HCT116 (cell line): ENCODE data around the gene BRD3OS. TPM values are rescaled to one million over a fixed set of nuclear protein-coding genes. Genes with fewer than 3 reads are reported as not detected.

Source experiments
- ATAC-seq: fragments of 200-7000 bp; cut with Tn5 transposase; 2 replicates; pipeline ENCODE4 v1.9.1; 2020; ENCODE audit warnings: mild to moderate bottlenecking, moderate library complexity
- BruUV-seq: library from RNA; stranded (reverse); fragments of 400-500 nt; replicated peaks from 2 replicates; lab custom pipeline; 2021; lab: Mats Ljungman, UMichigan
- CTCF ChIA-PET: fragments of 300-600 bp; sonication (Branson Sonifier 250); formaldehyde crosslinking; loops from one replicate; lab custom pipeline; 2021; ENCODE audit warnings: antibody characterized with exemption; lab: Charles Lee
- POLR2A ChIA-PET: fragments of 300-600, 350-600 bp; sonication (Branson Sonifier 250); formaldehyde crosslinking; loops from one replicate; lab custom pipeline; 2021; ENCODE audit warnings: antibody characterized with exemption; lab: Charles Lee
- RAD21 ChIA-PET, 2 experiments: fragments of 300-600 bp; sonication (Branson Sonifier 250); formaldehyde crosslinking; loops; one replicate each; lab custom pipeline; 2023; ENCODE audit warnings: low total read pairs in 2 of 2; ENCODE audit not compliant: uncharacterized antibody in 2 of 2, unreplicated experiment in 2 of 2, low non-redundant PET in 1 of 2; lab: Charles Lee
- DNase-seq: peaks from one replicate; pipeline ENCODE4 v3.0.0-alpha.2; 2010; ENCODE audit warnings: low read depth, low spot score
- H2AFZ ChIP-seq: fragments of 200-600 bp; shearing (Covaris generic), sonication (generic); 2 replicates; pipeline ENCODE4 v1.6.1; 2017; ENCODE audit warnings: low read depth, mixed run types, mixed read lengths, antibody characterized with exemption, low read length; ENCODE audit not compliant: poor library complexity, severe bottlenecking
- H3K27ac ChIP-seq: 2 replicates; pipeline ENCODE4 v1.5.1; 2012; ENCODE audit warnings: low read depth, low read length
- H3K27me3 ChIP-seq: fragments of 200-600 bp; sonication (generic); 2 replicates; pipeline ENCODE4 v1.6.1; 2016; ENCODE audit warnings: mixed run types, low read length, mixed read lengths; ENCODE audit not compliant: insufficient read depth
- H3K36me3 ChIP-seq, 2 experiments: fragments of 200-500 bp in 1 of 2; fragments of 200-600 bp in 1 of 2; sonication (Bioruptor generic) in 1 of 2; sonication (generic) in 1 of 2; 2 replicates each; pipeline versions ENCODE4 v1.5.1 to v1.6.1; 2014 to 2016; ENCODE audit warnings: low read length in 2 of 2, inconsistent platforms in 1 of 2, mixed read lengths in 1 of 2, mixed run types in 1 of 2; ENCODE audit not compliant: insufficient read depth in 2 of 2, control insufficient read depth in 1 of 2
- H3K4me1 ChIP-seq, 2 experiments: fragments of 200-600 bp in 1 of 2; sonication (generic) in 1 of 2; 2 replicates each; pipeline versions ENCODE4 v1.5.1 to v1.6.1; 2012 to 2017; ENCODE audit warnings: low read length in 2 of 2, inconsistent platforms in 1 of 2, mild to moderate bottlenecking in 1 of 2, mixed read lengths in 1 of 2, mixed run types in 1 of 2, moderate library complexity in 1 of 2; ENCODE audit not compliant: insufficient read depth in 2 of 2, control insufficient read depth in 1 of 2
- H3K4me2 ChIP-seq: fragments of 200-600 bp; sonication (generic); 2 replicates; pipeline ENCODE4 v1.6.1; 2017; ENCODE audit warnings: mixed run types, low read length, mixed read lengths
- H3K4me3 ChIP-seq, 2 experiments: fragments of 200-600 bp in 1 of 2; sonication (generic) in 1 of 2; replicated peaks in 1 of 2; 2 replicates each; pipeline ENCODE4 v1.5.1; 2011 to 2016; ENCODE audit warnings: low read length in 2 of 2, control low read depth in 1 of 2, low read depth in 1 of 2, mild to moderate bottlenecking in 1 of 2, mixed read lengths in 1 of 2, mixed run types in 1 of 2
- H3K79me2 ChIP-seq: fragments of 200-600 bp; sonication (generic); 2 replicates; pipeline ENCODE4 v1.6.1; 2017; ENCODE audit warnings: mild to moderate bottlenecking, mixed run types, low read length, moderate library complexity, mixed read lengths; ENCODE audit not compliant: insufficient read depth
- H3K9ac ChIP-seq: fragments of 200-600 bp; sonication (generic); 2 replicates; pipeline ENCODE4 v1.6.1; 2016; ENCODE audit warnings: low read length, mixed read lengths
- H3K9me2 ChIP-seq: fragments of 200-600 bp; sonication (generic), shearing (Covaris generic); 2 replicates; pipeline ENCODE4 v1.6.1; 2017; ENCODE audit warnings: mixed run types, mild to moderate bottlenecking, moderate library complexity; ENCODE audit not compliant: insufficient read depth
- H3K9me3 ChIP-seq, 2 experiments: fragments of 200-500 bp in 1 of 2; fragments of 200-600 bp in 1 of 2; sonication (Bioruptor generic) in 1 of 2; sonication (generic) in 1 of 2; 2 replicates each; pipeline ENCODE4 v1.6.1; 2014 to 2017; ENCODE audit warnings: low read length in 2 of 2, mixed read lengths in 2 of 2, inconsistent platforms in 1 of 2, low read depth in 1 of 2, mild to moderate bottlenecking in 1 of 2, mixed run types in 1 of 2, moderate library complexity in 1 of 2; ENCODE audit not compliant: control insufficient read depth in 1 of 2, insufficient read depth in 1 of 2
- H4K20me1 ChIP-seq: fragments of 200-600 bp; sonication (generic), shearing (Covaris generic); 2 replicates; pipeline ENCODE4 v1.6.1; 2017; ENCODE audit warnings: mixed run types, mild to moderate bottlenecking, moderate library complexity; ENCODE audit not compliant: insufficient read depth
- CBX3 ChIP-seq: IDR thresholded peaks from 2 replicates; pipeline ENCODE4 v1.6.1; 2012; ENCODE audit warnings: low read depth
- CEBPB ChIP-seq: IDR thresholded peaks from 2 replicates; pipeline ENCODE4 v1.6.1; 2012; ENCODE audit warnings: low read depth
- CTCF ChIP-seq, 3 experiments: fragments of 200-600 bp in 1 of 3; sonication (generic) in 1 of 3; IDR thresholded peaks in 2 of 3; conservative IDR thresholded peaks in 1 of 3; 2 replicates each; pipeline ENCODE4 v1.5.1; 2012 to 2017; ENCODE audit warnings: low read depth in 2 of 3, low read length in 2 of 3, antibody characterized with exemption in 1 of 3, borderline replicate concordance in 1 of 3, control low read depth in 1 of 3, mild to moderate bottlenecking in 1 of 3, mixed read lengths in 1 of 3, mixed run types in 1 of 3, moderate library complexity in 1 of 3; ENCODE audit not compliant: insufficient read depth in 1 of 3
- EGR1 ChIP-seq: IDR thresholded peaks from 2 replicates; pipeline ENCODE4 v1.6.1; 2012; ENCODE audit warnings: low read depth
- ELF1 ChIP-seq: IDR thresholded peaks from 2 replicates; pipeline ENCODE4 v1.6.1; 2012; ENCODE audit warnings: low read depth, borderline replicate concordance
- EZH2phosphoT487 ChIP-seq: fragments of 200-600 bp; IDR thresholded peaks from 2 replicates; pipeline ENCODE4 v1.6.1; 2018; ENCODE audit warnings: antibody characterized with exemption, borderline replicate concordance
- FOSL1 ChIP-seq: IDR thresholded peaks from 2 replicates; pipeline ENCODE4 v1.6.1; 2012; ENCODE audit warnings: low read depth
- JUND ChIP-seq: IDR thresholded peaks from 2 replicates; pipeline ENCODE4 v1.6.1; 2012
- MAX ChIP-seq: IDR thresholded peaks from 2 replicates; pipeline ENCODE4 v1.6.1; 2012
- POLR2A ChIP-seq: IDR thresholded peaks from 2 replicates; pipeline ENCODE4 v1.7.0; 2011; ENCODE audit warnings: borderline replicate concordance; ENCODE audit not compliant: insufficient read depth, insufficient read length; ENCODE audit errors: extremely low read depth
- RAD21 ChIP-seq: IDR thresholded peaks from 2 replicates; pipeline ENCODE4 v1.6.1; 2012; ENCODE audit warnings: low read depth, mild to moderate bottlenecking
- REST ChIP-seq: IDR thresholded peaks from 2 replicates; pipeline ENCODE4 v1.6.1; 2012; ENCODE audit warnings: low read depth
- SP1 ChIP-seq: IDR thresholded peaks from 2 replicates; pipeline ENCODE4 v1.6.1; 2012; ENCODE audit warnings: low read depth
- SRF ChIP-seq: IDR thresholded peaks from 2 replicates; pipeline ENCODE4 v1.6.1; 2012; ENCODE audit warnings: low read depth
- TCF7L2 ChIP-seq: IDR thresholded peaks from 2 replicates; pipeline ENCODE4 v1.7.0; 2011; ENCODE audit warnings: borderline replicate concordance, inconsistent platforms; ENCODE audit not compliant: insufficient read depth, insufficient read length; ENCODE audit errors: extremely low read depth
- YY1 ChIP-seq: IDR thresholded peaks from 2 replicates; pipeline ENCODE4 v1.6.1; 2011; ENCODE audit warnings: low read length, low read depth, moderate library complexity, mild to moderate bottlenecking; ENCODE audit not compliant: insufficient replicate concordance; ENCODE audit errors: extremely low read depth
- ZBTB33 ChIP-seq: IDR thresholded peaks from 2 replicates; pipeline ENCODE4 v1.6.1; 2011; ENCODE audit warnings: mild to moderate bottlenecking, low read length, moderate library complexity; ENCODE audit not compliant: insufficient replicate concordance; ENCODE audit errors: extremely low read depth
- ZFX ChIP-seq: fragments of 450-650 bp; IDR thresholded peaks from 2 replicates; pipeline ENCODE4 v1.6.1; 2017
- ZNF274 ChIP-seq: fragments of 200-500 bp; sonication (Bioruptor generic); IDR thresholded peaks from 2 replicates; pipeline ENCODE4 v1.6.1; 2014; ENCODE audit warnings: mild to moderate bottlenecking, low read depth, low read length, inconsistent platforms
- intact Hi-C: fragments of 100-400 bp; cut with micrococcal nuclease; formaldehyde crosslinking; loops from 2 replicates; pipeline ENCODE4 v1.10.0; 2022
- total RNA-seq: library from RNA; stranded (reverse); gene quantifications from one replicate; pipeline ENCODE4 v1.2.1, GENCODE V29; 2021; ENCODE audit not compliant: unreplicated experiment

BRD3OS gene
- total RNA-seq, 1 experiment from 2014 or later = 17.0 TPM

- ATAC-seq (no peak), DNase-seq (no peak)
- H3K9me3 ChIP-seq = no peaks in the 10 kb centered on the region
- H3K36me3 ChIP-seq = peaks cover 3 to 7% of the 10 kb centered on the region in 2 experiments; a peak in 2 of 4 replicates
- no peak overlapping the region for H3K4me2 ChIP-seq
- H3K27ac ChIP-seq = no peak overlapping the region; the same call in 1 of the 2 replicates
- H2AFZ ChIP-seq = no peak overlapping the region
- H3K79me2 ChIP-seq = peaks cover 28% of the 10 kb centered on the region
- ChIA-PET POLR2A (no interaction called here), RAD21 (no interaction called here), CTCF (no interaction called here)
- no peaks in the 10 kb centered on the region for H4K20me1 ChIP-seq
- peaks cover 4 to 18% of the 10 kb centered on the region in 2 experiments; a peak in 3 of 4 replicates for H3K4me1 ChIP-seq
- no TSS peak for BruUV-seq
- H3K4me3 ChIP-seq = no peak overlapping the region
- intact Hi-C loops = no loop called here
- H3K27me3 ChIP-seq = no peaks in the 10 kb centered on the region
- H3K9ac ChIP-seq = no peak overlapping the region
- TF ChIP-seq ZFX (no peak), CBX3 (no peak), REST (no peak), CTCF (IDR thresholded peaks at IDR 0.05 in 2 of 3, conservative IDR thresholded peaks at IDR 0.05 in 1 of 3; ENCODE audit: borderline replicate concordance in 1 of 3, insufficient read depth in 1 of 3, low read depth in 2 of 3, low read length in 2 of 3) (no peak), POLR2A (no peak), JUND (no peak), SP1 (no peak), RAD21 (no peak), CEBPB (no peak), EGR1 (no peak), ZNF274 (no peak), SRF (no peak), FOSL1 (no peak), ELF1 (no peak), YY1 (no peak), TCF7L2 (no peak), EZH2phosphoT487 (no peak), ZBTB33 (no peak), MAX (no peak)
- no peaks in the 10 kb centered on the region for H3K9me2 ChIP-seq
These were observed 29.9 kb downstream of the BRD3OS start for GRCh38 chr9:134054891-134055811.
